ENCODE data around the gene ARHGAP26. TPM values are rescaled to one million over a fixed set of nuclear protein-coding genes. Genes with fewer than 3 reads are reported as not detected.
A peak's percentile ranks its signal among the peaks of the same experiment; 100 is the strongest.

Gene ARHGAP26
- total RNA-seq, 1 donor from 2014 or later, result 14.1 TPM

DNA sequence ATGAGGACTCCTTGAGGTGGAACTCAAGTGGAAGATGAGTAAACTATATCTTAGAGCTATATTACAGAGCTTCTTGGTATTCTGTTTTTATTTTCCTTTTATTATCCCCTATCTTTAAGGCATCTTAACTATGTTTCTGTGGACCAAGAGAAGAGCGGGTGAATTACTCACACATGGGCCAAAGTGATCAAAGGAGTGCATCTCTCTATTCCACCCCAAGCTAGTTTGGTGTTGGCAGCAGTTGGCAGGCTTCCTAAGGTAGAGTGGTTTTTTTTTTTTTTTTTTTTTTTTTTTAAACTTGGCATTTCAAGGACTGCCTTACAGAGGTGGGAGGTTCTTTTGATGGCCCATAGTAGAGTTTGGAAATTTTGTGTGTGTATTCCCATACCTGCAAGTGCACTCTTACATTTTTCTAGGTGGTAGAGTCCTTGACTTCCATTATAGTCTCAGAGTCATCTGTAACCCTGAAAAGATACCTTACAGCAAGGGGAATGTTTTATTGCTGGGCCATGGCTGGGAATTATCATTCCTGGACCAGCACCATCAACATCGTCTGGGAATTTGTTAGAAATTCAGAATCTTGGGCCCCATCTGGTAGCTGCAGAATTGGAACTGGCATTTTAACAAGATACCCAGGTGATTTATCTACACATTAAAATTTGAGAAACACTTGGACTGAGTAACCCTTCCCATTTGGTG is 51.0 kb downstream of the ARHGAP26 start:
- no peak overlapping the region for H3K27ac Mint-ChIP-seq (ENCODE audit: unreplicated experiment)
- no peak overlapping the region for H3K4me3 Mint-ChIP-seq (ENCODE audit: unreplicated experiment)
- no peaks in the 10 kb centered on the region for H3K9me3 Mint-ChIP-seq (ENCODE audit: unreplicated experiment)
- H3K27me3 Mint-ChIP-seq (ENCODE audit: unreplicated experiment), result no peaks in the 10 kb centered on the region
- no peak for TF ChIP-seq CTCF (IDR thresholded peaks at IDR 0.05)
- H3K4me1 Mint-ChIP-seq (ENCODE audit: unreplicated experiment), result peaks cover 72% of the 10 kb centered on the region
- H3K36me3 Mint-ChIP-seq (ENCODE audit: unreplicated experiment), result no peaks in the 10 kb centered on the region
- no peak for DNase-seq (ENCODE audit: extremely low spot score, unreplicated experiment)

GRCh38 chr5:142821733-142822487 is 51.7 kb downstream of the ARHGAP26 start:
- H3K36me3 Mint-ChIP-seq (ENCODE audit: unreplicated experiment), result no peaks in the 10 kb centered on the region
- H3K27me3 Mint-ChIP-seq (ENCODE audit: unreplicated experiment), result no peaks in the 10 kb centered on the region
- no peak overlapping the region for H3K4me3 Mint-ChIP-seq (ENCODE audit: unreplicated experiment)
- DNase-seq (ENCODE audit: extremely low spot score, unreplicated experiment), result no peak
- peak overlapping the region; percentile 8 for H3K27ac Mint-ChIP-seq (ENCODE audit: unreplicated experiment)
- no peaks in the 10 kb centered on the region for H3K9me3 Mint-ChIP-seq (ENCODE audit: unreplicated experiment)
- no peak for TF ChIP-seq CTCF (IDR thresholded peaks at IDR 0.05)
- H3K4me1 Mint-ChIP-seq (ENCODE audit: unreplicated experiment), result peaks cover 72% of the 10 kb centered on the region

GRCh38 chr5:142823126-142823525 is 52.9 kb downstream of the ARHGAP26 start:
- Mint-ChIP-seq H3K9me3 (ENCODE audit: unreplicated experiment) (no peaks in the 10 kb centered on the region), H3K27ac (ENCODE audit: unreplicated experiment) (peak overlapping the region; percentile 56), H3K4me1 (ENCODE audit: unreplicated experiment) (peaks cover 73% of the 10 kb centered on the region), H3K36me3 (ENCODE audit: unreplicated experiment) (no peaks in the 10 kb centered on the region), H3K27me3 (ENCODE audit: unreplicated experiment) (no peaks in the 10 kb centered on the region), H3K4me3 (ENCODE audit: unreplicated experiment) (no peak overlapping the region)
- TF ChIP-seq CTCF (IDR thresholded peaks at IDR 0.05), result no peak
- no peak for DNase-seq (ENCODE audit: extremely low spot score, unreplicated experiment)

DNA sequence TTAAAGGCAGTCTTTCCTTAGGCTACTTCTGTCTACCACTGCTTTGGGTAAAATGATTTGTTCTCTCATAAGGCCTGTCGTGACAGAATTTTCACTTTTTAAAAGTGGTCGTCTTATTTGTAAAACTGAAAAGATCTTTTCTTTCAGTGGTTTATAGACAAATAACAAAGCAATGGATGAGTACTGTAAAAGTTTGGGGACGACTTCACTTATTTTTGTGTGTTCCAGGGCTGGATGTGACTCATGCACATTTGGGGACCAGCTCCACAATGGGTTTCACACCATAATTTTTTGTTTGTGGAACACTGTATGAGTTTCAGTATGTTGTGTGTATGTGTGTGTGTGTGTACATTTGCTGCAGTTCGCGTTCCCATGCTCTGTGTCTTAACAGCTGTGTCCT is 53.6 kb downstream of the ARHGAP26 start:
- Mint-ChIP-seq H3K4me1 (ENCODE audit: unreplicated experiment) (peaks cover 75% of the 10 kb centered on the region), H3K27me3 (ENCODE audit: unreplicated experiment) (no peaks in the 10 kb centered on the region), H3K4me3 (ENCODE audit: unreplicated experiment) (no peak overlapping the region), H3K9me3 (ENCODE audit: unreplicated experiment) (no peaks in the 10 kb centered on the region), H3K27ac (ENCODE audit: unreplicated experiment) (peak overlapping the region; percentile 56), H3K36me3 (ENCODE audit: unreplicated experiment) (no peaks in the 10 kb centered on the region)
- no peak for TF ChIP-seq CTCF (IDR thresholded peaks at IDR 0.05)
- DNase-seq (ENCODE audit: extremely low spot score, unreplicated experiment), result no peak

DNA sequence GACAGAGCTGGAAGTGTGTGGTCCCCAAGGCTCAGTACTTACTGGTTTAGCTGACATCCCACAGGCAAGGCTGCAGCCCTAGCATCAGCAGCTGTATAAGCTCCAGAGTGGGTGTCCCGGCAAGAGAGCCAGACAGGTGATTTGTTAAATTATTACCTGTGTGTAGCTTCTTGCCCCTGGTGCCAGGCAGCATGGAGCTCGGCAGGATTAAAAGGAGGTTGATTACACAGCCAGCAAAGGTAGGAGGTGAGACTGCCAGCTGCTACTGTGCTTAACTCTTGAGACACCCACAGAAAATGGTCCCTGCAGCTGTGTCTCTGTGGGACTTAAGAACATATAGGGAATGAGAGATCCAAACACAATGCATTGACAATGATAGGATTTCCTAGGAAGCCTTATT is 54.2 kb downstream of the ARHGAP26 start:
- H3K9me3 Mint-ChIP-seq (ENCODE audit: unreplicated experiment), result no peaks in the 10 kb centered on the region

More for the DNA sequence above, 54.2 kb downstream of the ARHGAP26 start:
- no peak overlapping the region for H3K4me3 Mint-ChIP-seq (ENCODE audit: unreplicated experiment)
- no peak for TF ChIP-seq CTCF (IDR thresholded peaks at IDR 0.05)
- H3K27me3 Mint-ChIP-seq (ENCODE audit: unreplicated experiment), result no peaks in the 10 kb centered on the region
- H3K36me3 Mint-ChIP-seq (ENCODE audit: unreplicated experiment), result no peaks in the 10 kb centered on the region
- H3K4me1 Mint-ChIP-seq (ENCODE audit: unreplicated experiment), result peaks cover 76% of the 10 kb centered on the region
- DNase-seq (ENCODE audit: extremely low spot score, unreplicated experiment), result no peak
- no peak overlapping the region for H3K27ac Mint-ChIP-seq (ENCODE audit: unreplicated experiment)

Measured in osteocyte (in vitro differentiated cells).